Mucosa of gallbladder (tissue), 1 donor: ENCODE results near the gene ISCU. TPM values are rescaled to one million over a fixed set of nuclear protein-coding genes. Genes with fewer than 3 reads are reported as not detected.

ENCODE experiments used
- DNase-seq: peaks from one replicate; pipeline ENCODE4 v3.0.0-alpha.2; 2020; ENCODE audit warnings: low spot score
- total RNA-seq: library from RNA; stranded (reverse); gene quantifications from one replicate; pipeline ENCODE4 v1.2.1, GENCODE V29; 2021
- donor health status: DM: no; HTN: no; CAD: no.

Gene ISCU
- 129 TPM for total RNA-seq

- DNase-seq: peak; percentile 98
Measured at GRCh38 chr12:108562348-108563135, at the start of gene ISCU. Gene ISCU, plus strand, starts transcription at chr12:108562596. Its CDS starts 27 bp downstream, at chr12:108562623.

GRCh38 chr12:108514468-108514972 lies 47.9 kb upstream of the ISCU start:
- DNase-seq: no peak

GRCh38 chr12:108514973-108515814 lies 47.2 kb upstream of the ISCU start, which contains the start of gene FICD:
Gene FICD, plus strand, starts transcription at chr12:108515277. Its CDS starts 1,696 bp downstream, at chr12:108516973.
- peak; percentile 99 for DNase-seq

- DNase-seq: no peak
Measured at GRCh38 chr12:108515916-108516315, 46.5 kb upstream of the ISCU start.

- no peak for DNase-seq
Measured at GRCh38 chr12:108516511-108517275, 45.7 kb upstream of the ISCU start.

GRCh38 chr12:108517288-108518100 lies 44.9 kb upstream of the ISCU start:
- no peak for DNase-seq

- DNase-seq: no peak
Measured at GRCh38 chr12:108518101-108518715, 44.2 kb upstream of the ISCU start.

- DNase-seq: no peak
Measured at GRCh38 chr12:108518716-108519496, 43.5 kb upstream of the ISCU start.

- no peak for DNase-seq
Measured at GRCh38 chr12:108519558-108519957, 42.8 kb upstream of the ISCU start.

GRCh38 chr12:108523365-108523764 lies 39.0 kb upstream of the ISCU start:
- DNase-seq: no peak

- no peak for DNase-seq
Measured at GRCh38 chr12:108525681-108526080, 36.7 kb upstream of the ISCU start.

GRCh38 chr12:108526482-108527165 lies 35.8 kb upstream of the ISCU start:
- DNase-seq: no peak

GRCh38 chr12:108527166-108527496 lies 35.3 kb upstream of the ISCU start:
- DNase-seq: no peak

GRCh38 chr12:108530161-108530560 lies 32.2 kb upstream of the ISCU start:
- no peak for DNase-seq

- no peak for DNase-seq
Measured at GRCh38 chr12:108531929-108532848, 30.2 kb upstream of the ISCU start.

- DNase-seq: no peak
Measured at GRCh38 chr12:108538146-108538545, 24.2 kb upstream of the ISCU start.

GRCh38 chr12:108538616-108539195 lies 23.7 kb upstream of the ISCU start:
- DNase-seq: no peak

- DNase-seq: no peak
Measured at GRCh38 chr12:108542320-108542719, 20.1 kb upstream of the ISCU start.
